ENCODE measurements around the gene VRK2.
"Not testable (repeated sequence)": the region's sequence is repeated elsewhere in the genome, so short reads cannot be mapped to it uniquely, and the experiment has no call there.

VRK2 gene

GRCh38 chr2:58055033-58055786 lies 8.6 kb downstream of the VRK2 start:
- no peak for DNase-seq

- no peak for DNase-seq
These were observed 9.7 kb downstream of the VRK2 start for GRCh38 chr2:58056192-58056916.

GRCh38 chr2:58057707-58058530 lies 11.3 kb downstream of the VRK2 start:
- no peak for DNase-seq

- no peak for DNase-seq
These were observed 17.0 kb downstream of the VRK2 start for GRCh38 chr2:58063641-58064040.

GRCh38 chr2:58064086-58064485 lies 17.5 kb downstream of the VRK2 start:
- DNase-seq: no peak

GRCh38 chr2:58065248-58065647 lies 18.6 kb downstream of the VRK2 start:
- no peak for DNase-seq

GRCh38 chr2:58067001-58067400 lies 20.4 kb downstream of the VRK2 start:
- no peak for DNase-seq

- DNase-seq: no peak
These were observed 24.2 kb downstream of the VRK2 start for GRCh38 chr2:58070765-58071164.

GRCh38 chr2:58072102-58072501 lies 25.5 kb downstream of the VRK2 start:
- DNase-seq: no peak

- no peak for DNase-seq
These were observed 26.4 kb downstream of the VRK2 start for GRCh38 chr2:58073008-58073407.

GRCh38 chr2:58073751-58074150 lies 27.1 kb downstream of the VRK2 start:
- DNase-seq: no peak

- no peak for DNase-seq
These were observed 34.4 kb downstream of the VRK2 start for GRCh38 chr2:58081000-58081399.

- DNase-seq: no peak
These were observed 42.5 kb downstream of the VRK2 start for GRCh38 chr2:58089081-58089480.

- not testable (repeated sequence) for DNase-seq
These were observed 46.2 kb downstream of the VRK2 start for GRCh38 chr2:58092772-58093171.

- DNase-seq: no peak
These were observed 50.4 kb downstream of the VRK2 start for GRCh38 chr2:58097025-58097424.

- DNase-seq: no peak
These were observed 51.9 kb downstream of the VRK2 start for GRCh38 chr2:58098254-58099095.

- no peak for DNase-seq
These were observed 52.6 kb downstream of the VRK2 start for GRCh38 chr2:58099096-58099769.

- no peak for DNase-seq
These were observed 54.9 kb downstream of the VRK2 start for GRCh38 chr2:58101500-58101899.

- no peak for DNase-seq
These were observed 60.3 kb downstream of the VRK2 start for GRCh38 chr2:58106896-58107295.

- no peak for DNase-seq
These were observed 61.5 kb downstream of the VRK2 start for GRCh38 chr2:58107803-58108710.

- no peak for DNase-seq
These were observed 62.9 kb downstream of the VRK2 start for GRCh38 chr2:58109481-58109880.
